ENCODE measurements around the gene KCTD17. TPM values are rescaled to one million over a fixed set of nuclear protein-coding genes. Genes with fewer than 3 reads are reported as not detected.

KCTD17 gene
- total RNA-seq, 2 experiments from 2014 or later: 25.7 to 29.7 TPM

DNA sequence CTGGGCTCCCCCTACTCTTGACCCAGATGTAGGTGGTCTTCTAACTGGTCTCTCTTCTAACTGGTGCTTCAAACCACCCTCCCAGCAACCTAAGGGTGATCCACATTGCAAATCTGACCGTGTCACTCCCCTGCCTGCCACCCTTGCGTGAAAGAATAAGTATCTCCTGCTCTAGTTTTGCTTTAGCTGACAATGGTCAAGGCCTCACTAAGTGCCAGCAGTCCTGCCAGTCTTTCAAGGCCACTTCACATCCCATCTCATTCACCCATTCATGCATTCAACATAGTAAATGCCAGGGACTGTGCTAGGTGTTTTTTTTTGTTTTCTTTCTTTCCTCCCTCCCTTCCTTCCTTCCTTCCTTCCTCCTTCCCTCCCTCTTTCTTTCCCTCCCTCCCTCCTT is 2.3 kb upstream of the KCTD17 start:
- H3K4me3 Mint-ChIP-seq: no peak overlapping the region
- H3K9me3 Mint-ChIP-seq: no peaks in the 10 kb centered on the region
- peaks cover 23% of the 10 kb centered on the region for H3K4me1 Mint-ChIP-seq
- POLR2A ChIA-PET: no interaction called here
- CTCF ChIA-PET: interaction anchor here (0.7 to 0.8 kb wide), 3 partner anchors 30 to 268 kb away, joined by 3 read pairs; partner anchors contain the start of genes MPST and TST
- H3K27me3 Mint-ChIP-seq: no peaks in the 10 kb centered on the region
- H3K36me3 Mint-ChIP-seq (ENCODE audit: low read depth): no peaks in the 10 kb centered on the region
- DNase-seq: no peak
- no peak overlapping the region for H3K27ac Mint-ChIP-seq

DNA sequence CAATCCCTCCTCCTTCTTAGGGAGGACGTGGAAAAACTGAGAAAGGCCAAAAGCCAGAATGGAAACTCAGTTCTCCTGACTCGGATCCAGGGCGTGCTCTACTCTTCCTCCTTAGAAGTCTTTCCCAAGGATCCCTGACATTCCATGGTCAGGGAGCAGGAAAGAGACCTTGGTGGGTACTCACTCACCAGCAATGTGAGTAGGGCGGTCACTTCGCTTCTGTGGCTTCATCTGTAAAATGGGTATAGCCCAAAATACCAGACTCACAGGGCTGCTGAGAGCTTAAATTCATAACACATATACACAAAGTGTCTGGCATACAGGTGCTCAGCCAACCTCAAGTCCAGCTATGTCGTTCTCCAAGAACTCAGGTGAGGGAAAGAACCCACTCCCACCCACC is 629 bp upstream of the KCTD17 start:
- H3K9me3 Mint-ChIP-seq: no peaks in the 10 kb centered on the region
- CTCF ChIA-PET: interaction anchor here (0.6 to 1.6 kb wide), 10 partner anchors 11 to 269 kb away, joined by 3 to 4 read pairs (median 3); partner anchors contain the start of gene IL2RB

DNA sequence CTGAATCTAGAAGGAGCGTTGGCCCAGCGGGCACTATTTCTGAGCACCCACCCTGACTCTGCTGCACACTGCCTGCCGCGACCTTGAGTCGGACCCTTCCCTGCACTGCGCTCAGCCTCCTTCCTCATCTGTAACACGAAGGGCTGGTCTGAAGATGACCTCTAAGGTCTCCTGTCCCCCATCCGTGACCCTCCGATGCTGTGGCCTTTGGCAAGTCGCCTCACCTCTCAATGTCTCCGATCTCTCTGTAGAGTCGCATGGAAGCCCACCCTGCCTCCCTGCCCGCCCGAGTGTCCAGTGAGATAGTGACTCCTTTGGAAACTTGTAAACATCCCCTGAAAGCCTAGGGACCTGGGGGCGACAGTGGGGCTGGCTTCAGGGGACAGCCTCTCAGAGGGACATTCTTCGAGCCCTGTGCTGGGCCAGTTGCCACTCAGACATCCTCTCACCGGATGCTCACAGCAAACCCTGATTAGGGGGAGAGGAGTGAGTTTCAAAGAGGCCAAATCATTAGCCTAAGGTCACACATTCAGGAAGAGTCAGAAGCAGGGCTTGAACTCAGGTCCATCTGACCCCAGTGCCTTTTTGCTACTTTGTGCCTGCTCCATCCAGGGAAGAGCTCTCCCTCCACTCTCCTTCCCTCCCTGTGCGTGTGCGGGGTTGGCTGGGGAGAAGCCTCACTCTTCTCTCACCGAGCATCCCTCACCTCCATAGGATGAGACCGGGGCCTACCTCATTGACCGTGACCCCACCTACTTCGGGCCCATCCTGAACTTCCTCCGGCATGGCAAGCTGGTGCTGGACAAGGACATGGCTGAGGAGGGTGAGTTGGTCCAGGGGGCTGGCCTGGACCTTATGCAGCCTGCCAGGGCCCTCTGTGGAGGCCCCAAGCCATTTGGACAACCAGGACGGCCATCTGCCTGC is 1.1 kb downstream of the KCTD17 start:
- Mint-ChIP-seq H3K27ac (peak overlapping the region; percentile 78), H3K36me3 (ENCODE audit: low read depth) (no peaks in the 10 kb centered on the region), H3K9me3 (no peaks in the 10 kb centered on the region), H3K4me3 (peak overlapping the region; percentile 78), H3K27me3 (no peaks in the 10 kb centered on the region), H3K4me1 (peaks cover 15% of the 10 kb centered on the region)
- DNase-seq: no peak
- ChIA-PET CTCF (interaction anchor here (1.2 to 2.3 kb wide), 6 partner anchors 9 to 196 kb away, joined by 3 to 6 read pairs (median 4); partner anchors contain the start of gene IL2RB), POLR2A (interaction anchor here (0.8 kb wide), 1 partner anchor 27 kb away, joined by 3 read pairs; no protein-coding TSS in a partner anchor)

More for the DNA sequence above, 629 bp upstream of the KCTD17 start:
- Mint-ChIP-seq H3K4me3 (peak overlapping the region; percentile 67), H3K4me1 (peaks cover 15% of the 10 kb centered on the region), H3K36me3 (ENCODE audit: low read depth) (no peaks in the 10 kb centered on the region), H3K27ac (no peak overlapping the region), H3K27me3 (no peaks in the 10 kb centered on the region)
- POLR2A ChIA-PET: no interaction called here
- no peak for DNase-seq

DNA sequence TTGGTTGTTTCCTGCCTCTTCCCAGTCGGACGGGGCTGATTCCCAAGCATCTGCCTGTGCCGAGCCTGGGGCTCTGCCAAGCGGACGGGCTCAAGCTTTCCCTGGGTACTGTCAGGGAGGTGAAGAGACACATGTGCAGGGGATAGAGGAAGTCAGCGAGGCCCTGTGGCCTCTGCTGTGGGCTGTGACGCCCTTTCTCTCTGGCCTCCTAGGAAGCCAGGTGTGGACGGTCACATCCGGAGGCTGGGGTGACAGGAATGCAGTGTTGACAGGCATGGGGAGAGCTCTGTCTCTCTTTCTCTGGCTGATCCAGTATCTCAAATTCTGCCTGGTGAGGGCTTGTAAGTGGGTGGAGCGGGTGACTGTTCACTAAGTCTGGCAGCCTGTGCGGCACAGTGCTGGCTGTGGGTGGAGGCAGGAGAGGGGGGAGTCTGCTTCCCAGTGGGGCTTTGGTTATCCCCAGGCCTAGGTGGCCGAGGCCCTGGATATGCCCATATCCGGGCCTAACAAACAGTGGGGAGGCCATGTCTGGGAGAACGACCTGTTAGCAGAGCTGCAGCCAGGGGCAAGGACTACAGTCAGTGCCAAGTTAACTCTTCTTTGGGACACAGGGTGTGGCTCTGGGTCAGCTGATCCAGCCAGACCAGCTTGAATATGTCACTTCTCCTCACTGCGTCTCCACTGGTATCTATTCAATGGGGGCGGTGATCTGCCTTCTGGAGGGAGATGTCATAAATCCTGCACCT is 1.9 kb downstream of the KCTD17 start:
- H3K27ac Mint-ChIP-seq: no peak overlapping the region
- no peak for DNase-seq
- peak overlapping the region; percentile 78 for H3K4me3 Mint-ChIP-seq
- H3K27me3 Mint-ChIP-seq: no peaks in the 10 kb centered on the region
- no peaks in the 10 kb centered on the region for H3K9me3 Mint-ChIP-seq
- H3K4me1 Mint-ChIP-seq: peaks cover 15% of the 10 kb centered on the region
- no peaks in the 10 kb centered on the region for H3K36me3 Mint-ChIP-seq (ENCODE audit: low read depth)
- ChIA-PET POLR2A (no interaction called here), CTCF (interaction anchor here (1.4 to 2.3 kb wide), 3 partner anchors 9 to 146 kb away, joined by 3 to 6 read pairs (median 4); no protein-coding TSS in a partner anchor)

DNA sequence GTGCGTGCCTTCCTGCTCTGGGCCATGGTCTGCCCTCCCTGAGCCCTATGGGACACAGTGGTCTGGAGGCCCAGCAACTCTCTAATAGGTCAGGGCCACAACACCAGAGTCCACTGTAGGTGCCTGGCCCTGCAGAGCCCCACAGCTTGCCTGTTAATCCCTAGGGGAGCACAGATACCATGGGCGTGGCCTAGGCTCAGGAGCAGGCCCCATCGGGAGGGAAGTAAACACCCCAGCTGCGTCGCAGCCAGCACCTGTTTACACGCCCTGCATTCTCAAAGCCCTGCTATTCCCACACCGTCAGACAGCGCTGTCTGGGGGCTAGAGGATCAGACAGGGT is 2.5 kb downstream of the KCTD17 start:
- Mint-ChIP-seq H3K27ac (no peak overlapping the region), H3K9me3 (no peaks in the 10 kb centered on the region), H3K36me3 (ENCODE audit: low read depth) (no peaks in the 10 kb centered on the region), H3K4me1 (peaks cover 15% of the 10 kb centered on the region), H3K27me3 (no peaks in the 10 kb centered on the region), H3K4me3 (no peak overlapping the region)
- CTCF ChIA-PET: interaction anchor here (1.5 to 2.2 kb wide), 2 partner anchors 10 to 12 kb away, joined by 5 to 8 read pairs; no protein-coding TSS in a partner anchor
- no peak for DNase-seq
- POLR2A ChIA-PET: no interaction called here

DNA sequence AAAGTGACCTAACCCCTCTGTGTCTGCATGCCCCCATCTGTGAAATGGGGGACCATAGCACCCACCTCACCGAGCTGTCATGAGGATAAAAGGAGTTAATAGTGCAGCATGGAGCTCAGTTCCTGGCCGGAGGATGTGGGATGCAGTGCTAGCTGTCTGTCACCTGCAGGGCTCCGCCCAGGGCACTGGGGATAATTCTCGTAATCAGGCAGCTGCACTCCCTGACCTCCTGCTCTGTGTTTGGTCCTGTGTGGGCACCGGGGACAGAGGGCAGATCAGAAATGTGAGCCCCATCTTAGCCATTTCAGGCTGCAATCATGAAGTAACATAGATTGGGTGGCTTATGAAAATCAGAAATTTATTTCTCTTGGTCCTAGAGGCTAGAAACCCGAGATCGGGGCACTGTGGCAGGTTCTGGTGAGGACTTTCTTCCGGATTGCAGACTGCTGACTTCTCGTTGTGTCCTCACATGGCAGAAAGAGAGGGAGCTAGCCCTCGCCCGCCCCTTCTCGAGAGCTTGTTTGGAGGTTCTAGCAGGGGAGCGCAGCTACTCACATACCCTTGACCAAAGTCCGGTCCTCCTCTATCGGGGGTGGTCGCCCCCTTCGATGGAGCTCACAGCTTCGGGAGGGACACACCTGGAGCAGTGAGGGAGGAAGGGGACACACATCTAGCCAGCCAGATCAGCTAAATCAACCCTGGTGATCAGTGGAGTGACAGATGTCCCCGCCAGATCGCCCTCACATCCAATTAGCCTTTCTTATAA is 3.2 kb downstream of the KCTD17 start:
- Mint-ChIP-seq H3K27ac (no peak overlapping the region), H3K9me3 (no peaks in the 10 kb centered on the region), H3K4me3 (no peak overlapping the region), H3K27me3 (no peaks in the 10 kb centered on the region), H3K36me3 (ENCODE audit: low read depth) (no peaks in the 10 kb centered on the region), H3K4me1 (peaks cover 15% of the 10 kb centered on the region)
- no peak for DNase-seq
- CTCF ChIA-PET: interaction anchor here (1.2 to 2.2 kb wide), 4 partner anchors 11 to 267 kb away, joined by 3 to 8 read pairs (median 4); partner anchors contain the start of genes MPST and TST
- POLR2A ChIA-PET: no interaction called here

DNA sequence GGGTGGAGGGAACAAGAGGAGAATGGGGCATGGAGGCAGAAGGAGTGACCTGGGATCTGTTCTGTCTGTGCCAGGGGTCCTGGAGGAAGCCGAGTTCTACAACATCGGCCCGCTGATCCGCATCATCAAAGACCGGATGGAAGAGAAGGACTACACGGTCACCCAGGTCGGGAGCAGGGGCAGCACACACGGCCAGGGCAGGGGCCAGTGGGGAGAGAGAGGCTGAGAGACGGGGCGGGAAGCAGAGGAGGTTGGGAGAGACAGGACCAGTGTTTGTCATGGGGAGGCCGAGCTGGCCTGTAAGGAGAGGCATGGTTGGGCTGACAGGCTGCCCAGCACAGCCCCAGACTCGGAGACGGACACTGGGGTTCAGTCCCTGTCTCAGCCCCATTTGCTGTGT is 4.7 kb downstream of the KCTD17 start:
- Mint-ChIP-seq H3K36me3 (ENCODE audit: low read depth) (no peaks in the 10 kb centered on the region), H3K4me3 (no peak overlapping the region), H3K4me1 (peaks cover 28% of the 10 kb centered on the region), H3K27ac (no peak overlapping the region), H3K27me3 (no peaks in the 10 kb centered on the region), H3K9me3 (no peaks in the 10 kb centered on the region)
- CTCF ChIA-PET: interaction anchor here (2.2 kb wide), 1 partner anchor 12 kb away, joined by 8 read pairs; no protein-coding TSS in a partner anchor
- POLR2A ChIA-PET: no interaction called here
- no peak for DNase-seq

DNA sequence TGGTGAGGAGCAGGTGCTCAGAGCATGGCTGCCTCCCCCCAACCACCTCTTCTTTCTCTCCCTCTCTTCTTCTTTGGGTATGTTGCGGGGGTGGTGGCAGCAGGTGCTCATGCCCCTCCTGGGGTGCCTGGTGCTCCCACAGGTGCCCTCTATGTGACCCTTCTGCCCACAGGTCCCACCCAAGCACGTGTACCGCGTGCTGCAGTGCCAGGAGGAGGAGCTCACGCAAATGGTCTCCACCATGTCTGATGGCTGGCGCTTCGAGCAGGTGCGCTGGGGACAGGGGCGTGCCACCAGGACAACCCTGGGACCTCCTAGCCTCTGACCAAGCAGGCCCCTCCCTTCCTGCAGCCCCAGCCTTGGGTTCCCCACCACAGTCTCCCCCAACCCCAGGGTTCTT is 5.7 kb downstream of the KCTD17 start:
- H3K27me3 Mint-ChIP-seq: no peaks in the 10 kb centered on the region
- POLR2A ChIA-PET: no interaction called here
- H3K36me3 Mint-ChIP-seq (ENCODE audit: low read depth): no peaks in the 10 kb centered on the region
- no peak for DNase-seq
- no peak overlapping the region for H3K27ac Mint-ChIP-seq
- H3K4me1 Mint-ChIP-seq: peaks cover 31% of the 10 kb centered on the region
- no peak overlapping the region for H3K4me3 Mint-ChIP-seq
- CTCF ChIA-PET: no interaction called here
- H3K9me3 Mint-ChIP-seq: no peaks in the 10 kb centered on the region

DNA sequence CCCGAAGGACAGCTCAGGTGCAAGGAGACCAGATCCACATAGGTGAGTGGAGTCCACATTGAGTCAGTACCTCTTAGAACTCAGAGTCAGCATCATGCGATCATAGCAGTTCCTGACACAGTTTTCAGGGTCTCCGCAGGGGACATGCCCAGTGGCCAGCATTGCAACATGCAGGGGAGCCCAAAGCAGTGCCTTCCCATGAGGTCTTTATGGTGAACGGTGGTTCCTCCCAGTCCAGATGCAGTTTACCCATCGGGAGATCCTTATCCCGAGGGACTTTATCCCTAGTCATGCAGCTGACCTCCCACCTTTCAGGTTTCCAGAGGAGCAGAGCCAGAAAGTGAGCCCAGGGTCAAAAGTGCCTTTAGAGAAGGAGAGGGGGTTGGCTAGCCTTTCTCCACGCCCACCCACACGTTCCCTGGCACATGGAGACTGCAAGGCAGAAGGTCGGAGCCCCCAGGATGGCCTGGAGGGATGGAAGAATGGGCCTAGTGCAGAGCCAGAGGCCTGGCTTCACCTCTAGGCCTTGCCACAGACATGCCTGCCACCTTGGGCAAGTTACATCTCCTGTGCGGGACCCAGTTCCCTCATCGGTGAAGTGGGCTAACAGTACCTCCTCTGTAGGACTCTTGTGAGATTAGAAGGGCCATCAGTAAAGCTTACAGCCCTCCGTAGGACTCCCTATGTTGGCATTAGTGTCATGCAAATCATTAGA is 6.4 kb downstream of the KCTD17 start:
- POLR2A ChIA-PET: no interaction called here
- H3K4me3 Mint-ChIP-seq: no peak overlapping the region
- CTCF ChIA-PET: no interaction called here

DNA sequence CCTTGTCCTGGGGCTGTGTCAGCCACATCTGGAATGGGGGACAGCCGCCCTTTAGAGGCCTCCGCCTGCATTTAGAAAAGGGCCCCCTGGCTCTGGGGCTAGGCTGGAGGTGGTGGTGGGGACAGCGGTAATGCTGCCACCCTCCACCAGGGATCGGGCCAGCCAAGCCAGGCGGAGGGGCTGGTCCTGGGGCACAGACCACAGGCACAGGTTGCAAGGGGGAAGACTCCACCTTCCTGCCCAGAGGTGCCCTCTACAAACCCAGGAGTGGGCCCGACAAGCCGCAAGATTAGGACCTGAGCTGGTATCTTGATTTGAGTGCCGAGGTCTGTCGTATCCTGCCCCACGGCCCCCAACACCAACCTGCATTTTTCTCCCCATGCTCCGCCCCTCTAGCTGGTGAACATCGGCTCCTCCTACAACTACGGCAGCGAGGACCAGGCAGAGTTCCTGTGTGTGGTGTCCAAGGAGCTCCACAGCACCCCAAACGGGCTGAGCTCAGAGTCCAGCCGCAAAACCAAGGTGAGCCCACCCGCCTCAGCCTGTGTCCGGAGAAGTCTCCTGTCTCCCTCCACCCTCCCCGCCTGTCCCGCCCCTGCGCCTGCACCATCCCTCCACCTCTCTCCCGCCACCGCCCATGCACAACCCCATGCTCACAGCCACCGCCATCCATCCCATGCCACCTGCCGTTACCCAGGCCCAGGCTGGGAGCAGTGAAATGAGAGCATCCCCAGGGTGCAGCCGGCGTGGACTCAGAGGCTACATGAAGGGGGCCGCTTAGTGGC is 7.6 kb downstream of the KCTD17 start:
- POLR2A ChIA-PET: no interaction called here

More for the DNA sequence above, 6.4 kb downstream of the KCTD17 start:
- H3K27me3 Mint-ChIP-seq: no peaks in the 10 kb centered on the region
- DNase-seq: no peak
- peaks cover 24% of the 10 kb centered on the region for H3K4me1 Mint-ChIP-seq
- H3K27ac Mint-ChIP-seq: no peak overlapping the region
- H3K9me3 Mint-ChIP-seq: no peaks in the 10 kb centered on the region
- H3K36me3 Mint-ChIP-seq (ENCODE audit: low read depth): no peaks in the 10 kb centered on the region

DNA sequence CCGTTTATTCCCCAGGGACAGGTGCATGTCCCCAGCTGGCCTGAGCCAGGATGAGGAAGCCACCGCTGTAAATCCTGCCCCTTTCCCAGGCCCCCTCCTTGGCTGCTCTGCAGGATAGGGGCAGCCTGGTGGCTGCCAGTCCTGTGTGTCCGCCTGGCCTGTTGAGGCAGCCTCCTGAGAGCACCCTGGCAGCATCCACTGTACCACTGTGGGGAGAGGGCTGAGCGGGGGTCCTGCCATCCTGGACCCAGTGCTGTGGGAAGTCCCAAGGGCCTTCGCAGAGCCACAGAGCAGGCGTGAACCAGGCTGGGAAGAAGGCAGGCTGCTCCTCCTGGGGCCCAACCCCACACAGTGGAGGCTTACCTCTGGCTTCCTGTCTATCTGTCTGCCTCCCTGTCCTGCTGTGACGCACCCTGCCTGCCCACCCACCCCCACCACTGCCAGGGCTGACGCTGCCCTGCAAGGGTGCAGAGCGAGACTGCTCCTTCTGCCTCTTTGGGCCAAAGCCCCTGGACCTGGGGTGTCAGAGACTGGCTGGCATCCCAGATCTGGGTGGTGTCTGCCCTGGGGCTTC is 8.4 kb downstream of the KCTD17 start:
- CTCF ChIA-PET: interaction anchor here (1.1 to 1.8 kb wide), 5 partner anchors 15 to 140 kb away, joined by 3 to 7 read pairs (median 5); partner anchors contain the start of gene IL2RB

More for the DNA sequence above, 7.6 kb downstream of the KCTD17 start:
- no peak for DNase-seq
- H3K27ac Mint-ChIP-seq: no peak overlapping the region
- no peaks in the 10 kb centered on the region for H3K9me3 Mint-ChIP-seq
- peaks cover 18% of the 10 kb centered on the region for H3K4me1 Mint-ChIP-seq
- no peaks in the 10 kb centered on the region for H3K36me3 Mint-ChIP-seq (ENCODE audit: low read depth)
- no peak overlapping the region for H3K4me3 Mint-ChIP-seq
- no peaks in the 10 kb centered on the region for H3K27me3 Mint-ChIP-seq
- CTCF ChIA-PET: interaction anchor here (1.1 kb wide), 2 partner anchors 19 to 63 kb away, joined by 3 read pairs; no protein-coding TSS in a partner anchor

More for the DNA sequence above, 8.4 kb downstream of the KCTD17 start:
- peak overlapping the region; percentile 36 for H3K27ac Mint-ChIP-seq
- no peak overlapping the region for H3K4me3 Mint-ChIP-seq
- DNase-seq: no peak
- H3K36me3 Mint-ChIP-seq (ENCODE audit: low read depth): no peaks in the 10 kb centered on the region
- H3K27me3 Mint-ChIP-seq: no peaks in the 10 kb centered on the region
- H3K4me1 Mint-ChIP-seq: peaks cover 20% of the 10 kb centered on the region
- H3K9me3 Mint-ChIP-seq: no peaks in the 10 kb centered on the region
- POLR2A ChIA-PET: no interaction called here

Measured in activated CD4-positive, alpha-beta T cell treated with anti-CD3 and anti-CD28 coated beads, Interleukin-2, amount 10 ng/mL, durations not matched to agents 7 days and 5 days (primary cell).